Osteoblast (primary cell): ENCODE measurements around the gene SERINC5. TPM values are rescaled to one million over a fixed set of nuclear protein-coding genes. Genes with fewer than 3 reads are reported as not detected.

Experiments used
- DNase-seq: peaks from one replicate; pipeline ENCODE4 v3.0.0; 2011; ENCODE audit warnings: low spot score, mixed read lengths; ENCODE audit not compliant: insufficient read length; ENCODE audit errors: missing footprints
- H2AFZ ChIP-seq: 2 replicates; pipeline ENCODE4 v1.6.0; 2011; ENCODE audit warnings: mild to moderate bottlenecking, low read length
- H3K27ac ChIP-seq: 2 replicates; pipeline ENCODE4 v1.5.1; 2011; ENCODE audit warnings: mild to moderate bottlenecking, low read depth, low read length, moderate library complexity
- H3K27me3 ChIP-seq: 2 replicates; pipeline ENCODE4 v1.6.0; 2012; ENCODE audit warnings: mild to moderate bottlenecking, control low read depth, inconsistent platforms, low read length, moderate library complexity; ENCODE audit not compliant: insufficient read depth
- H3K36me3 ChIP-seq: 2 replicates; pipeline ENCODE4 v1.5.1; 2011; ENCODE audit warnings: mild to moderate bottlenecking, low read length, control low read depth, moderate library complexity; ENCODE audit not compliant: insufficient read depth
- H3K4me1 ChIP-seq: 2 replicates; pipeline ENCODE4 v1.5.1; 2011; ENCODE audit warnings: mild to moderate bottlenecking, low read length, control low read depth, moderate library complexity; ENCODE audit not compliant: insufficient read depth
- H3K4me2 ChIP-seq: 2 replicates; pipeline ENCODE4 v1.6.0; 2011; ENCODE audit warnings: mild to moderate bottlenecking, low read length; ENCODE audit not compliant: insufficient read depth
- H3K4me3 ChIP-seq: fragments of 200-600 bp; sonication (generic); 3 replicates; pipeline ENCODE4 v1.5.1; 2012; ENCODE audit warnings: mild to moderate bottlenecking, low read length, inconsistent platforms; ENCODE audit not compliant: insufficient read depth
- H3K79me2 ChIP-seq: 2 replicates; pipeline ENCODE4 v1.6.0; 2012; ENCODE audit warnings: mild to moderate bottlenecking, low read length, control low read depth, inconsistent platforms; ENCODE audit not compliant: insufficient read depth
- H3K9me3 ChIP-seq: 2 replicates; pipeline ENCODE4 v1.5.1; 2011; ENCODE audit warnings: low read depth, low read length, control low read depth
- H4K20me1 ChIP-seq: 2 replicates; pipeline ENCODE4 v1.6.0; 2012; ENCODE audit warnings: mild to moderate bottlenecking, low read length, control low read depth; ENCODE audit not compliant: insufficient read depth
- total RNA-seq: library from RNA; depleted of rRNA; stranded (reverse); fragments of >200 nt; gene quantifications from 2 replicates; pipeline ENCODE4 v1.2.3, GENCODE V29; 2012
- TF ChIP-seq, protein P1 (sequence below): IDR thresholded peaks from 2 replicates; pipeline ENCODE4 v1.5.1; 2011; ENCODE audit warnings: mild to moderate bottlenecking, low read depth, low read length, moderate library complexity; ENCODE audit errors: extremely low read depth

Gene SERINC5
- total RNA-seq, 1 donor: 96.3 TPM

GRCh38 chr5:80134876-80135275, 121.0 kb downstream of the SERINC5 start:
- H2AFZ ChIP-seq: no peak overlapping the region
- TF ChIP-seq, protein P1, sequence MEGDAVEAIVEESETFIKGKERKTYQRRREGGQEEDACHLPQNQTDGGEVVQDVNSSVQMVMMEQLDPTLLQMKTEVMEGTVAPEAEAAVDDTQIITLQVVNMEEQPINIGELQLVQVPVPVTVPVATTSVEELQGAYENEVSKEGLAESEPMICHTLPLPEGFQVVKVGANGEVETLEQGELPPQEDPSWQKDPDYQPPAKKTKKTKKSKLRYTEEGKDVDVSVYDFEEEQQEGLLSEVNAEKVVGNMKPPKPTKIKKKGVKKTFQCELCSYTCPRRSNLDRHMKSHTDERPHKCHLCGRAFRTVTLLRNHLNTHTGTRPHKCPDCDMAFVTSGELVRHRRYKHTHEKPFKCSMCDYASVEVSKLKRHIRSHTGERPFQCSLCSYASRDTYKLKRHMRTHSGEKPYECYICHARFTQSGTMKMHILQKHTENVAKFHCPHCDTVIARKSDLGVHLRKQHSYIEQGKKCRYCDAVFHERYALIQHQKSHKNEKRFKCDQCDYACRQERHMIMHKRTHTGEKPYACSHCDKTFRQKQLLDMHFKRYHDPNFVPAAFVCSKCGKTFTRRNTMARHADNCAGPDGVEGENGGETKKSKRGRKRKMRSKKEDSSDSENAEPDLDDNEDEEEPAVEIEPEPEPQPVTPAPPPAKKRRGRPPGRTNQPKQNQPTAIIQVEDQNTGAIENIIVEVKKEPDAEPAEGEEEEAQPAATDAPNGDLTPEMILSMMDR: no peak
- H3K79me2 ChIP-seq: no peaks in the 10 kb centered on the region
- H4K20me1 ChIP-seq: no peaks in the 10 kb centered on the region
- H3K4me1 ChIP-seq: no peaks in the 10 kb centered on the region
- no peak overlapping the region for H3K4me2 ChIP-seq
- H3K27ac ChIP-seq: no peak overlapping the region
- H3K27me3 ChIP-seq: no peaks in the 10 kb centered on the region
- DNase-seq: no peak
- peaks cover 5% of the 10 kb centered on the region for H3K36me3 ChIP-seq
- no peak overlapping the region for H3K4me3 ChIP-seq
- no peaks in the 10 kb centered on the region for H3K9me3 ChIP-seq

- Histone ChIP-seq H3K4me2 (no peak overlapping the region), H4K20me1 (no peaks in the 10 kb centered on the region), H3K36me3 (no peaks in the 10 kb centered on the region), H3K9me3 (no peaks in the 10 kb centered on the region), H3K4me3 (no peak overlapping the region), H3K79me2 (no peaks in the 10 kb centered on the region), H3K27ac (no peak overlapping the region), H2AFZ (no peak overlapping the region), H3K4me1 (peaks cover 24% of the 10 kb centered on the region), H3K27me3 (no peaks in the 10 kb centered on the region)
- DNase-seq: no peak
- TF ChIP-seq, protein P1: no peak
Observed at GRCh38 chr5:80129146-80129545, 126.7 kb downstream of the SERINC5 start.

GRCh38 chr5:80128141-80128540, 127.7 kb downstream of the SERINC5 start:
- Histone ChIP-seq H3K4me2 (no peak overlapping the region), H3K79me2 (no peaks in the 10 kb centered on the region), H3K9me3 (no peaks in the 10 kb centered on the region), H3K27me3 (no peaks in the 10 kb centered on the region), H3K4me1 (peaks cover 24% of the 10 kb centered on the region), H2AFZ (no peak overlapping the region), H3K4me3 (no peak overlapping the region), H3K27ac (no peak overlapping the region), H3K36me3 (no peaks in the 10 kb centered on the region), H4K20me1 (no peaks in the 10 kb centered on the region)
- no peak for DNase-seq
- TF ChIP-seq, protein P1: no peak

GRCh38 chr5:80127116-80127552, 128.7 kb downstream of the SERINC5 start:
- H2AFZ ChIP-seq: no peak overlapping the region
- no peak for DNase-seq
- TF ChIP-seq, protein P1: no peak
- H3K27me3 ChIP-seq: no peaks in the 10 kb centered on the region
- no peaks in the 10 kb centered on the region for H3K79me2 ChIP-seq
- H3K4me2 ChIP-seq: no peak overlapping the region
- no peaks in the 10 kb centered on the region for H3K36me3 ChIP-seq
- no peaks in the 10 kb centered on the region for H4K20me1 ChIP-seq
- H3K4me3 ChIP-seq: no peak overlapping the region
- H3K9me3 ChIP-seq: no peaks in the 10 kb centered on the region
- peaks cover 24% of the 10 kb centered on the region for H3K4me1 ChIP-seq
- peak overlapping the region; percentile 77 for H3K27ac ChIP-seq
